NCI-H187 treated with DMSO at 0.1 percent for 48 hours (cell line): ENCODE results near the gene ZNF396.

Source experiments
- DNase-seq: peaks from one replicate; lab custom pipeline; 2025; lab: John Stamatoyannopoulos, UW

The ZNF396 gene

GRCh38 chr18:35335866-35336265 is 41.3 kb downstream of the ZNF396 start:
- DNase-seq, result no peak

- DNase-seq, result no peak
Measured at GRCh38 chr18:35334821-35335220, 42.3 kb downstream of the ZNF396 start.

- DNase-seq, result no peak
Measured at GRCh38 chr18:35334212-35334611, 42.9 kb downstream of the ZNF396 start.

GRCh38 chr18:35331367-35332087 is 45.6 kb downstream of the ZNF396 start:
- no peak for DNase-seq

- DNase-seq, result no peak
Measured at GRCh38 chr18:35328868-35329267, 48.3 kb downstream of the ZNF396 start.

- DNase-seq, result no peak
Measured at GRCh38 chr18:35326695-35327387, 50.3 kb downstream of the ZNF396 start.

- no peak for DNase-seq
Measured at GRCh38 chr18:35324926-35325655, 52.0 kb downstream of the ZNF396 start.

- DNase-seq, result no peak
Measured at GRCh38 chr18:35322486-35323458, 54.4 kb downstream of the ZNF396 start.
